HCT116 (cell line): ENCODE measurements around the gene NFIB. TPM values are rescaled to one million over a fixed set of nuclear protein-coding genes. Genes with fewer than 3 reads are reported as not detected.

Source experiments
- ATAC-seq: fragments of 200-7000 bp; cut with Tn5 transposase; 2 replicates; pipeline ENCODE4 v1.9.1; 2020; ENCODE audit warnings: mild to moderate bottlenecking, moderate library complexity
- BruUV-seq: library from RNA; stranded (reverse); fragments of 400-500 nt; replicated peaks from 2 replicates; lab custom pipeline; 2021; lab: Mats Ljungman, UMichigan
- CTCF ChIA-PET: fragments of 300-600 bp; sonication (Branson Sonifier 250); formaldehyde crosslinking; loops from one replicate; lab custom pipeline; 2021; ENCODE audit warnings: antibody characterized with exemption; lab: Charles Lee
- POLR2A ChIA-PET: fragments of 300-600, 350-600 bp; sonication (Branson Sonifier 250); formaldehyde crosslinking; loops from one replicate; lab custom pipeline; 2021; ENCODE audit warnings: antibody characterized with exemption; lab: Charles Lee
- RAD21 ChIA-PET, 2 experiments: fragments of 300-600 bp; sonication (Branson Sonifier 250); formaldehyde crosslinking; loops; one replicate each; lab custom pipeline; 2023; ENCODE audit warnings: low total read pairs in 2 of 2; ENCODE audit not compliant: uncharacterized antibody in 2 of 2, unreplicated experiment in 2 of 2, low non-redundant PET in 1 of 2; lab: Charles Lee
- DNase-seq: peaks from one replicate; pipeline ENCODE4 v3.0.0-alpha.2; 2010; ENCODE audit warnings: low read depth, low spot score
- H2AFZ ChIP-seq: fragments of 200-600 bp; shearing (Covaris generic), sonication (generic); 2 replicates; pipeline ENCODE4 v1.6.1; 2017; ENCODE audit warnings: low read depth, mixed run types, mixed read lengths, antibody characterized with exemption, low read length; ENCODE audit not compliant: poor library complexity, severe bottlenecking
- H3K27ac ChIP-seq: 2 replicates; pipeline ENCODE4 v1.5.1; 2012; ENCODE audit warnings: low read depth, low read length
- H3K27me3 ChIP-seq: fragments of 200-600 bp; sonication (generic); 2 replicates; pipeline ENCODE4 v1.6.1; 2016; ENCODE audit warnings: mixed run types, low read length, mixed read lengths; ENCODE audit not compliant: insufficient read depth
- H3K36me3 ChIP-seq, 2 experiments: fragments of 200-500 bp in 1 of 2; fragments of 200-600 bp in 1 of 2; sonication (Bioruptor generic) in 1 of 2; sonication (generic) in 1 of 2; 2 replicates each; pipeline versions ENCODE4 v1.5.1 to v1.6.1; 2014 to 2016; ENCODE audit warnings: low read length in 2 of 2, inconsistent platforms in 1 of 2, mixed read lengths in 1 of 2, mixed run types in 1 of 2; ENCODE audit not compliant: insufficient read depth in 2 of 2, control insufficient read depth in 1 of 2
- H3K4me1 ChIP-seq, 2 experiments: fragments of 200-600 bp in 1 of 2; sonication (generic) in 1 of 2; 2 replicates each; pipeline versions ENCODE4 v1.5.1 to v1.6.1; 2012 to 2017; ENCODE audit warnings: low read length in 2 of 2, inconsistent platforms in 1 of 2, mild to moderate bottlenecking in 1 of 2, mixed read lengths in 1 of 2, mixed run types in 1 of 2, moderate library complexity in 1 of 2; ENCODE audit not compliant: insufficient read depth in 2 of 2, control insufficient read depth in 1 of 2
- H3K4me2 ChIP-seq: fragments of 200-600 bp; sonication (generic); 2 replicates; pipeline ENCODE4 v1.6.1; 2017; ENCODE audit warnings: mixed run types, low read length, mixed read lengths
- H3K4me3 ChIP-seq, 2 experiments: fragments of 200-600 bp in 1 of 2; sonication (generic) in 1 of 2; replicated peaks in 1 of 2; 2 replicates each; pipeline ENCODE4 v1.5.1; 2011 to 2016; ENCODE audit warnings: low read length in 2 of 2, control low read depth in 1 of 2, low read depth in 1 of 2, mild to moderate bottlenecking in 1 of 2, mixed read lengths in 1 of 2, mixed run types in 1 of 2
- H3K79me2 ChIP-seq: fragments of 200-600 bp; sonication (generic); 2 replicates; pipeline ENCODE4 v1.6.1; 2017; ENCODE audit warnings: mild to moderate bottlenecking, mixed run types, low read length, moderate library complexity, mixed read lengths; ENCODE audit not compliant: insufficient read depth
- H3K9ac ChIP-seq: fragments of 200-600 bp; sonication (generic); 2 replicates; pipeline ENCODE4 v1.6.1; 2016; ENCODE audit warnings: low read length, mixed read lengths
- H3K9me2 ChIP-seq: fragments of 200-600 bp; sonication (generic), shearing (Covaris generic); 2 replicates; pipeline ENCODE4 v1.6.1; 2017; ENCODE audit warnings: mixed run types, mild to moderate bottlenecking, moderate library complexity; ENCODE audit not compliant: insufficient read depth
- H3K9me3 ChIP-seq, 2 experiments: fragments of 200-500 bp in 1 of 2; fragments of 200-600 bp in 1 of 2; sonication (Bioruptor generic) in 1 of 2; sonication (generic) in 1 of 2; 2 replicates each; pipeline ENCODE4 v1.6.1; 2014 to 2017; ENCODE audit warnings: low read length in 2 of 2, mixed read lengths in 2 of 2, inconsistent platforms in 1 of 2, low read depth in 1 of 2, mild to moderate bottlenecking in 1 of 2, mixed run types in 1 of 2, moderate library complexity in 1 of 2; ENCODE audit not compliant: control insufficient read depth in 1 of 2, insufficient read depth in 1 of 2
- H4K20me1 ChIP-seq: fragments of 200-600 bp; sonication (generic), shearing (Covaris generic); 2 replicates; pipeline ENCODE4 v1.6.1; 2017; ENCODE audit warnings: mixed run types, mild to moderate bottlenecking, moderate library complexity; ENCODE audit not compliant: insufficient read depth
- CBX3 ChIP-seq: IDR thresholded peaks from 2 replicates; pipeline ENCODE4 v1.6.1; 2012; ENCODE audit warnings: low read depth
- CEBPB ChIP-seq: IDR thresholded peaks from 2 replicates; pipeline ENCODE4 v1.6.1; 2012; ENCODE audit warnings: low read depth
- CTCF ChIP-seq, 3 experiments: fragments of 200-600 bp in 1 of 3; sonication (generic) in 1 of 3; IDR thresholded peaks in 2 of 3; conservative IDR thresholded peaks in 1 of 3; 2 replicates each; pipeline ENCODE4 v1.5.1; 2012 to 2017; ENCODE audit warnings: low read depth in 2 of 3, low read length in 2 of 3, antibody characterized with exemption in 1 of 3, borderline replicate concordance in 1 of 3, control low read depth in 1 of 3, mild to moderate bottlenecking in 1 of 3, mixed read lengths in 1 of 3, mixed run types in 1 of 3, moderate library complexity in 1 of 3; ENCODE audit not compliant: insufficient read depth in 1 of 3
- EGR1 ChIP-seq: IDR thresholded peaks from 2 replicates; pipeline ENCODE4 v1.6.1; 2012; ENCODE audit warnings: low read depth
- ELF1 ChIP-seq: IDR thresholded peaks from 2 replicates; pipeline ENCODE4 v1.6.1; 2012; ENCODE audit warnings: low read depth, borderline replicate concordance
- EZH2 ChIP-seq: fragments of 200-600 bp; sonication (generic); IDR thresholded peaks from 2 replicates; pipeline ENCODE4 v1.6.1; 2017; ENCODE audit warnings: antibody characterized with exemption, mixed run types
- EZH2phosphoT487 ChIP-seq: fragments of 200-600 bp; IDR thresholded peaks from 2 replicates; pipeline ENCODE4 v1.6.1; 2018; ENCODE audit warnings: antibody characterized with exemption, borderline replicate concordance
- FOSL1 ChIP-seq: IDR thresholded peaks from 2 replicates; pipeline ENCODE4 v1.6.1; 2012; ENCODE audit warnings: low read depth
- POLR2A ChIP-seq: IDR thresholded peaks from 2 replicates; pipeline ENCODE4 v1.7.0; 2011; ENCODE audit warnings: borderline replicate concordance; ENCODE audit not compliant: insufficient read depth, insufficient read length; ENCODE audit errors: extremely low read depth
- POLR2AphosphoS5 ChIP-seq: IDR thresholded peaks from 2 replicates; pipeline ENCODE4 v1.6.1; 2011; ENCODE audit warnings: mild to moderate bottlenecking, low read depth, low read length, moderate library complexity
- RAD21 ChIP-seq: IDR thresholded peaks from 2 replicates; pipeline ENCODE4 v1.6.1; 2012; ENCODE audit warnings: low read depth, mild to moderate bottlenecking
- SP1 ChIP-seq: IDR thresholded peaks from 2 replicates; pipeline ENCODE4 v1.6.1; 2012; ENCODE audit warnings: low read depth
- SRF ChIP-seq: IDR thresholded peaks from 2 replicates; pipeline ENCODE4 v1.6.1; 2012; ENCODE audit warnings: low read depth
- TCF7L2 ChIP-seq: IDR thresholded peaks from 2 replicates; pipeline ENCODE4 v1.7.0; 2011; ENCODE audit warnings: borderline replicate concordance, inconsistent platforms; ENCODE audit not compliant: insufficient read depth, insufficient read length; ENCODE audit errors: extremely low read depth
- YY1 ChIP-seq: IDR thresholded peaks from 2 replicates; pipeline ENCODE4 v1.6.1; 2011; ENCODE audit warnings: low read length, low read depth, moderate library complexity, mild to moderate bottlenecking; ENCODE audit not compliant: insufficient replicate concordance; ENCODE audit errors: extremely low read depth
- ZNF274 ChIP-seq: fragments of 200-500 bp; sonication (Bioruptor generic); IDR thresholded peaks from 2 replicates; pipeline ENCODE4 v1.6.1; 2014; ENCODE audit warnings: mild to moderate bottlenecking, low read depth, low read length, inconsistent platforms
- intact Hi-C: fragments of 100-400 bp; cut with micrococcal nuclease; formaldehyde crosslinking; loops from 2 replicates; pipeline ENCODE4 v1.10.0; 2022
- total RNA-seq: library from RNA; stranded (reverse); gene quantifications from one replicate; pipeline ENCODE4 v1.2.1, GENCODE V29; 2021; ENCODE audit not compliant: unreplicated experiment
- TF ChIP-seq, protein P1 (sequence below): IDR thresholded peaks from 2 replicates; pipeline ENCODE4 v1.6.1; 2011; ENCODE audit warnings: mild to moderate bottlenecking, low read length, moderate library complexity; ENCODE audit not compliant: insufficient replicate concordance; ENCODE audit errors: extremely low read depth
- TF ChIP-seq, protein P2 (sequence below): IDR thresholded peaks from 2 replicates; pipeline ENCODE4 v1.6.1; 2012; ENCODE audit warnings: low read depth
- TF ChIP-seq, protein P3 (sequence below): IDR thresholded peaks from 2 replicates; pipeline ENCODE4 v1.6.1; 2012
- TF ChIP-seq, protein P4 (sequence below): IDR thresholded peaks from 2 replicates; pipeline ENCODE4 v1.6.1; 2012

The NFIB gene
- total RNA-seq, 1 experiment from 2014 or later = 6.6 TPM

GRCh38 chr9:14216612-14217194, 97.2 kb downstream of the NFIB start:
- Histone ChIP-seq H3K79me2 (no peaks in the 10 kb centered on the region), H3K9me3 (no peaks in the 10 kb centered on the region), H4K20me1 (no peaks in the 10 kb centered on the region), H2AFZ (no peak overlapping the region), H3K4me2 (no peak overlapping the region), H3K27me3 (no peaks in the 10 kb centered on the region), H3K27ac (no peak overlapping the region), H3K4me3 (no peak overlapping the region), H3K9me2 (no peaks in the 10 kb centered on the region), H3K9ac (no peak overlapping the region), H3K4me1 (peaks cover 8% of the 10 kb centered on the region in 2 experiments), H3K36me3 (no peaks in the 10 kb centered on the region)
- ChIA-PET CTCF (interaction anchor here (0.7 kb wide), 1 partner anchor 53 kb away, joined by 3 read pairs; no protein-coding TSS in a partner anchor), RAD21 (no interaction called here), POLR2A (no interaction called here)
- TF ChIP-seq, protein P1, sequence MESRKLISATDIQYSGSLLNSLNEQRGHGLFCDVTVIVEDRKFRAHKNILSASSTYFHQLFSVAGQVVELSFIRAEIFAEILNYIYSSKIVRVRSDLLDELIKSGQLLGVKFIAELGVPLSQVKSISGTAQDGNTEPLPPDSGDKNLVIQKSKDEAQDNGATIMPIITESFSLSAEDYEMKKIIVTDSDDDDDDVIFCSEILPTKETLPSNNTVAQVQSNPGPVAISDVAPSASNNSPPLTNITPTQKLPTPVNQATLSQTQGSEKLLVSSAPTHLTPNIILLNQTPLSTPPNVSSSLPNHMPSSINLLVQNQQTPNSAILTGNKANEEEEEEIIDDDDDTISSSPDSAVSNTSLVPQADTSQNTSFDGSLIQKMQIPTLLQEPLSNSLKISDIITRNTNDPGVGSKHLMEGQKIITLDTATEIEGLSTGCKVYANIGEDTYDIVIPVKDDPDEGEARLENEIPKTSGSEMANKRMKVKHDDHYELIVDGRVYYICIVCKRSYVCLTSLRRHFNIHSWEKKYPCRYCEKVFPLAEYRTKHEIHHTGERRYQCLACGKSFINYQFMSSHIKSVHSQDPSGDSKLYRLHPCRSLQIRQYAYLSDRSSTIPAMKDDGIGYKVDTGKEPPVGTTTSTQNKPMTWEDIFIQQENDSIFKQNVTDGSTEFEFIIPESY = no peak
- TF ChIP-seq ELF1 = no peak
- no peak for TF ChIP-seq FOSL1
- no peak for TF ChIP-seq YY1
- no peak for TF ChIP-seq SRF
- TF ChIP-seq ZNF274 = no peak
- TF ChIP-seq RAD21 = no peak
- TF ChIP-seq EZH2phosphoT487 = no peak
- no peak for TF ChIP-seq CBX3
- TF ChIP-seq, protein P2, sequence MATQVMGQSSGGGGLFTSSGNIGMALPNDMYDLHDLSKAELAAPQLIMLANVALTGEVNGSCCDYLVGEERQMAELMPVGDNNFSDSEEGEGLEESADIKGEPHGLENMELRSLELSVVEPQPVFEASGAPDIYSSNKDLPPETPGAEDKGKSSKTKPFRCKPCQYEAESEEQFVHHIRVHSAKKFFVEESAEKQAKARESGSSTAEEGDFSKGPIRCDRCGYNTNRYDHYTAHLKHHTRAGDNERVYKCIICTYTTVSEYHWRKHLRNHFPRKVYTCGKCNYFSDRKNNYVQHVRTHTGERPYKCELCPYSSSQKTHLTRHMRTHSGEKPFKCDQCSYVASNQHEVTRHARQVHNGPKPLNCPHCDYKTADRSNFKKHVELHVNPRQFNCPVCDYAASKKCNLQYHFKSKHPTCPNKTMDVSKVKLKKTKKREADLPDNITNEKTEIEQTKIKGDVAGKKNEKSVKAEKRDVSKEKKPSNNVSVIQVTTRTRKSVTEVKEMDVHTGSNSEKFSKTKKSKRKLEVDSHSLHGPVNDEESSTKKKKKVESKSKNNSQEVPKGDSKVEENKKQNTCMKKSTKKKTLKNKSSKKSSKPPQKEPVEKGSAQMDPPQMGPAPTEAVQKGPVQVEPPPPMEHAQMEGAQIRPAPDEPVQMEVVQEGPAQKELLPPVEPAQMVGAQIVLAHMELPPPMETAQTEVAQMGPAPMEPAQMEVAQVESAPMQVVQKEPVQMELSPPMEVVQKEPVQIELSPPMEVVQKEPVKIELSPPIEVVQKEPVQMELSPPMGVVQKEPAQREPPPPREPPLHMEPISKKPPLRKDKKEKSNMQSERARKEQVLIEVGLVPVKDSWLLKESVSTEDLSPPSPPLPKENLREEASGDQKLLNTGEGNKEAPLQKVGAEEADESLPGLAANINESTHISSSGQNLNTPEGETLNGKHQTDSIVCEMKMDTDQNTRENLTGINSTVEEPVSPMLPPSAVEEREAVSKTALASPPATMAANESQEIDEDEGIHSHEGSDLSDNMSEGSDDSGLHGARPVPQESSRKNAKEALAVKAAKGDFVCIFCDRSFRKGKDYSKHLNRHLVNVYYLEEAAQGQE = no peak
- TF ChIP-seq SP1 = no peak
- TF ChIP-seq EGR1 = no peak
- no peak for TF ChIP-seq CEBPB
- no peak for TF ChIP-seq CTCF (IDR thresholded peaks at IDR 0.05 in 2 of 3, conservative IDR thresholded peaks at IDR 0.05 in 1 of 3; ENCODE audit: borderline replicate concordance in 1 of 3, insufficient read depth in 1 of 3, low read depth in 2 of 3, low read length in 2 of 3)
- TF ChIP-seq, protein P3, sequence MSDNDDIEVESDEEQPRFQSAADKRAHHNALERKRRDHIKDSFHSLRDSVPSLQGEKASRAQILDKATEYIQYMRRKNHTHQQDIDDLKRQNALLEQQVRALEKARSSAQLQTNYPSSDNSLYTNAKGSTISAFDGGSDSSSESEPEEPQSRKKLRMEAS = no peak
- no peak for TF ChIP-seq EZH2
- no peak for TF ChIP-seq POLR2A
- TF ChIP-seq POLR2AphosphoS5 = no peak
- TF ChIP-seq, protein P4, sequence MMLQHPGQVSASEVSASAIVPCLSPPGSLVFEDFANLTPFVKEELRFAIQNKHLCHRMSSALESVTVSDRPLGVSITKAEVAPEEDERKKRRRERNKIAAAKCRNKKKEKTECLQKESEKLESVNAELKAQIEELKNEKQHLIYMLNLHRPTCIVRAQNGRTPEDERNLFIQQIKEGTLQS = no peak
- TF ChIP-seq TCF7L2 = no peak
- DNase-seq = no peak
- intact Hi-C loops = no loop called here
- ATAC-seq = no peak
- no TSS peak for BruUV-seq
